NCI-H226 (cell line): ENCODE results near the gene TDG.

Experiments
- DNase-seq: peaks from one replicate; pipeline ENCODE4 v3.0.0-alpha.2; 2015

Gene TDG

DNA sequence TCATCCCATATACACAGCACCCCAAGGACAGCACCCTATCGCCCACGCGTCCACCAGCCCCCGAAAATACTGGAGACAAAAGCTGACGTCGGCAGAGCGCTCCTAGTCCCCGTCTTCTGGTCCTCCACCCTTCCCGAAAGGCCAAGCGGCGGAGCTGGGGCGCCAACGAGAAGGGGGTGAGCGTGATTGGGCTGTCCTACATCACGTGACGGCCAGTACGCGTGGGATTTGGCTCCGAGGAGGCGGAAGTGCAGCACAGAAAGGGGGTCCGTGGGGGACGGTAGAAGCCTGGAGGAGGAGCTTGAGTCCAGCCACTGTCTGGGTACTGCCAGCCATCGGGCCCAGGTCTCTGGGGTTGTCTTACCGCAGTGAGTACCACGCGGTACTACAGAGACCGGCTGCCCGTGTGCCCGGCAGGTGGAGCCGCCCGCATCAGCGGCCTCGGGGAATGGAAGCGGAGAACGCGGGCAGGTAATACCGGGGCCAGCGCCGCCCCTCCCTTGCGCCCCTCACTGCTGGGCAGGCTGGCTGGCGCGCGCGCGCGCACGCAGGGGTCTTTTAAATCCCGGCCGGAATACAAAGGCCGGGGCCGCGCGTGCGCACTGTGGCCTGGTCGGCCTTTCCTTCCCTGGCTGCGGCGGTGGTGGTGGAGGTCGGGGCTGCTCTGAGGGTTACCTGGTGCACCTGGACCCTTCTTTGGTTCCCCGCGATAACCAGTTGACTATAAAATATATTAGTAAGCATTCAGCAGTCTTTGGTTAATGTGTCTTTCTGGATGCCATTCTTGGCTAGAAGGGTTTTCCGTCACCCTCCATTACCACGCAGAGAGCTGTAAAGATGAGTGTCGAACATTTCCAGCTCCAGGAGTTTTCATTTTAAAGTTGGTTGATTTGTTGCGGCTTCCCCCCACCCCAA is at the start of gene TDG:
Gene TDG, plus strand, starts transcription at position 283 of the 915 bp plus-strand sequence. Its CDS starts 166 bp downstream, at position 449.
- peak; percentile 98 for DNase-seq

- DNase-seq: no peak
Observed at GRCh38 chr12:103917873-103918272, 47.8 kb upstream of the TDG start.

DNA sequence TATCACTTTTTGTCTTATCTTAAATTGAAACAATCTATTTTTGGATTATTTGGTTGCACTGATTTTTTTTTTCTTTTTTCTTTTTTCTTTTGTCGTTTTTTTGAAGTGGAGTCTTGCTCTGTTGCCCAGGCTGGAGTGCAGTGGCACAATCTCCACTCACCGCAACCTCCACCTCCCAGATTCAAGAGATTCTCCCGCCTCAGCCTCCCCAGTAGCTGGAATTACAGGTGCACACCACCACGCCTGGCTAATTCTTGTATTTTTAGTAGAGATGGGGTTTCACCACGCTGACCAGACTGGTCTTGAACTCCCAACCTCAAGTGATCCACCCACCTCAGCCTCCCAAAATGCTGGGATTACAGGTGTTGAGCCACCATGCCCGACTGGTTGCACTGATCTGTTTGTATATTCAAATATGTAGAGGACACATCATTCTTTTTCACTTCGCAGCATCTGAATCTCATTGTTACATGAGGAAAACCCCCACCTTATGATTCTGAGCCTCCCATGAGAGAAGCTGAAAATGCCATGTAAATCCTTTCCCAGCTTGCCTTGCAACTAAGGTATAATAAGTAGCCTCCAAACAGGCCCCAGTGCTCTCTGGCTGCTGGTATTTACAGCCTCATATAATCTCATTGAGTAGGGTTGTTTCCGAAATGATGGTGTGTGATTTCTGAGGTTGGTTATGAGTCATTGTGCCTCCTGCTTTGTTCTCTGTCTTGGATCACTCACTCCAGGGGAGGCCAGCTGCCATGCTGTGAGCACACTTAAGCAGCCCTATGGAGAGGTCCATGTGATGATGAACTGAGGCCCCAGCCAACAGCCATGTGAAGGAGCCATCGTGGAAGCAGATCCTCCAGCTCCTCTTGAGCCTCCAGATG is 40.7 kb upstream of the TDG start:
- DNase-seq: peak; percentile 65

DNA sequence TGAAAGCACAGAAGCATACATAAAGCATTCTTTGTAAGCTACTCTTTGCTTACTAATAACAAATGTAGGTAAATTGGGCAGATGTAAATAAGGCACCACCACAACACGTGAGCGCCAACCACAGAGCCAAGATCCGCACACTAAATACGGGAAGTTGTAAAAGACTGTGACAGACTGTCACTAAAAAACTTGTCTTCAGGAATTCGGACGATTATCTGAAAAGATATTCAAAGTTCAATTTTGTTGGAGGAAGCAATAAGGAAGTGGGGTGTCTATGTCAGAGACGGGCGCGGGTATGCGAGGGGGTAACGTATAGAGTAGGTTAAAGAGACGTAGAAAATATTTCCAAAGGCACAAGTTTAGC is 37.0 kb upstream of the TDG start:
- DNase-seq: no peak

DNA sequence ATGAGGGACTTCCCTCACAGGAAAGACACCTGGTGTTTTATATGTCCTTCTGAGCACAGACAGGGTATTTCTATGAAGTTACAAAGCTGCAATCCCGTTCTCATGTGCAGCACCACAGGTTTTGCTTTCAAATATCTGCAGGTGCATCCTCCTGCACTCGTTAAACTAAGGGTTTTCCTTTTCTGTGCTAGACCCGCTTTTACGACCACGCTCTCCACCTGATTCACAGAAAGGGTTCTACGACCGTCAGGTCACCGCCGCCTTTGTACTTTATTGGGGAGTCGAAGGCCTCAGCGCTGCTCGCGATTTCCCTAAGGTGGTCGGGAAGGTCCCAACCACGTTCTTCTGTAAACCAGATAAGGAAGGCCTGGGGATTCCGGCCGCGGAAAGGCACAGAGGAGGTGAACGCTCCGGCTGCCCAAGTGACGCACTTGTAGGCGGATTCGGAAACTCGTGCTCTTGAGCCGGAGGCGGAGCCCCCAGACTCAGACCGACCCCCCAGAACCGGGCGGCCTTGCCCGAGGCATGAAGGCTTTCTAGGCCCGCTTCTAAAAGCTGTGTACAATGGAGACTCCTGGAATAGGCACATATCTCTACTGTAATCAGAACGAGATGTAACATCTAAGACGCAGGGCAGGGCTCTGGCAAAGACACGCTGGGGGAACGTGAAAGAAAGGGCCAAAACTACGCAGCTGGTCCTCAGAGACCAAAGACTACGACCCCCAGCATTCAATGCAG is 36.5 kb upstream of the TDG start:
- DNase-seq: peak; percentile 84

DNA sequence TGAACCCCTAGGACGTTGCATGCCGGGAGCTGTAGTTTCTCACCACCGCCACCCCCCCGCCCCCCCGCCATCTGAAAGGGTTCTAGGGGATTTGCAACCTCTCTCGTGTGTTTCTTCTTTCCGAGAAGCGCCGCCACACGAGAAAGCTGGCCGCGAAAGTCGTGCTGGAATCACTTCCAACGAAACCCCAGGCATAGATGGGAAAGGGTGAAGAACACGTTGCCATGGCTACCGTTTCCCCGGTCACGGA is 36.0 kb upstream of the TDG start:
- DNase-seq: no peak

GRCh38 chr12:103930034-103930786 is 35.5 kb upstream of the TDG start, which contains the start of gene HSP90B1:
TSS of gene HSP90B1 (plus strand) at chr12:103930410. CDS start at chr12:103930516, 106 bp downstream.
- peak; percentile 99 for DNase-seq

DNA sequence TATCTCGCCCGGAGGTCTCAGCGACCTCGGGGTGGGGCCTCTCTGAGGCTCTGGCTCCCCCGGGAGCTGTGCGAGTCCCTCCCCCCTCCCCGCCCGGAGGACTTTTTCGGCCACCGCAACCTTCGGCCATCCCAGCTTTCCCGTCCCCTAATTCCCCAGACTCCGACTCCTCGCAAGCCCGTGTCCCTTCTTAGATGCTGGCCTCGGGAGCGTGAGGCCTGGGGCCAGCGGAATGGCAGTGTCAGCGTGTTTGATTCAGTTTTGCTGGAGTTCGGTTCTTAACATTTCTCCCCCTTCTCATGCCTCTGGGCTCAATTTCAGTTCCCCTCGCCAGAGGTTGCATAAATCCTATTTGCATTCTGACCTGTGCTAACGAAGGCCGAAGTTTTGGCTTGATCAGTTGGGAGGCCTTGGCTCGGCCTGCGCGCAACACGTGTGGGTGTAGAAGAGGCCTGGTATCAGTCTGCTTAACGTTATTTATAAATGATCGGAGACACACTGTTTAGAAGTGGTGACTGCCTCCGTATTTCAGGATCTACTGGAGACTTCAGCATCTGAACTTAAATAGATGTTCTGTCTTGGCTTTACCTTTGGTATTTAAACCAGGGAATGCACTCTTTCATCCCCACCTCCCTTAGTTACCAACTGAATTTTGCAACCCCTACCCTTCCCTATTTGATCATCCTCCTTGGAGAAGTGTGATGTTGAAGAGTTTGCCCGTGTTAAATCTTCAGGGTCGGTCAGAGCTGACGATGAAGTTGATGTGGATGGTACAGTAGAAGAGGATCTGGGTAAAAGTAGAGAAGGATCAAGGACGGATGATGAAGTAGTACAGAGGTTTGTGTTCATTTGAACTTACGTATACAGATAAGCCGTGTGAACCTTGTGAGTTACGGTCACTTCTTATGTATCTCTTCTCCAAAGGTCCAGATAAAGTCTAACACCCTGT is 34.6 kb upstream of the TDG start:
- DNase-seq: no peak

DNA sequence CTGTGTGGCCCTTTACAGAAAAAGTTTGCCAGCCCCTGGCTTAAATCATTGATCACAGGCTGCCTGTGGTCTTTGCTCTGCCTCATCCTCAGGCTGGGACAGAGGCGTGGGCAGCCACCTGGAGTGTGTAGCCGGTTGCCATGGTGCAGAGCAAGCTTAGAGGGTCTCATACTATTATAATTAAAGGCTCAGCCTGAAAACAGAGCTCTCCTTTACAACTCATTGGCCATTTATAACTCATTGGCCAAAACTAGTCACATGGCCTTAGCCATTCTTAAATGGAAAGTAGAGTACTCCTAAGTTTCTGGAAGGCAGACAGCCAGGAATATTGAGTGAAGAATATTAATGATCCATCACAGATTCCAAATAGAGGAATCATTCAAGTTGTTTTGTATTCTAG is 32.4 kb upstream of the TDG start:
- DNase-seq: no peak

- DNase-seq: no peak
Observed at GRCh38 chr12:103936679-103937078, 29.0 kb upstream of the TDG start.

- DNase-seq: no peak
Observed at GRCh38 chr12:103944964-103945363, 20.7 kb upstream of the TDG start.

- DNase-seq: no peak
Observed at GRCh38 chr12:103947871-103948555, 17.7 kb upstream of the TDG start.

- no peak for DNase-seq
Observed at GRCh38 chr12:103948746-103949406, 16.8 kb upstream of the TDG start.

DNA sequence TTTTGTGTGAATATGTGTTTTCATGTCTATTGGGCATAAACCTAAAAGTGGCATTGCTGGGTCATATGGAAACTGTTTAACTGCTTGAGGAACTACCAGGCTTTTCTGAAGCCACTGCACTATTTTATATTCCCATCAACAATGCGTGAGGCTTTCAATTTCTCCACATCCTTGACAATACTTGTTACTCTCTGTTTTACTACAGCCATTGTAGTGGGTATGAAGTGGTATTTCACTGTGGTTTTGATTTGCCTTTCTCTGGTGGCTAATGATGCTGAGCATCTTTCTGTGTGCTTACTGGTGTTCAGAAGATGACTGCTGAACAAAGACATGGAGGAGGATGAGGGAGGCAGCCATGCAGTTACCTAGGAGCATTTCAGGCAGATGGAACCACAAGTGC is 13.2 kb upstream of the TDG start:
- no peak for DNase-seq

DNA sequence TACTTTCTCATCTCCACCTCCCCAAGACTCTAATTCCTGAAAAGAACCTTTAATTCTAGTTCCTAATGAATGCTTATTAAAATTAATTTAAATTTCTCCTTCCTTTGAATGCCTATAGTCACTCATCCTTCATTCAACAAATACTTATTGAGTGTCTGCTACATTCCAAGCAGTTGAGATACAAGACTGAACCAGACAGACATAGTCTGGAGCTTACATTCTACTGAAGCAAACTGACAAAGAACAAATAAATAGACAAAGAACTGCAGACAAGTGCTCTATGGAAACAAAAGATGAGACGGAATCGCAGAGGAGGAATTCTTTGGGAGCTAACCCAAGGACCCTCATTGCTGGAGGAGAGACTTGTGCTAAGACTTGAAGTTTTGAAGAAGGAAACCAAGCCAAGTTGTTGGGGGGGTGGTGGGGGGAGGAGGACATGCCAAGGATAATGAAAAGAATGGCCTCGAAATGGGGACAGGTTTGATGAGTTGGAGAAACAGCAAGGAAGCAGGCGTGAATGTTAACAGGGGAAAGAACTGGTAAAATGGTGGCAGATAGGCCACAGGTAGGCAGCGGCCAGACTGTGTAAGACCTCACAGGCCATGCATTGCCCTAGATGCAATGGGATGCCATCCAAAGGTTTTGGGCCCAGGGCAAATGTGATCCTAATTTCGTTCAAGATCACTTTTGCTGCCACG is 9.7 kb upstream of the TDG start:
- no peak for DNase-seq

DNA sequence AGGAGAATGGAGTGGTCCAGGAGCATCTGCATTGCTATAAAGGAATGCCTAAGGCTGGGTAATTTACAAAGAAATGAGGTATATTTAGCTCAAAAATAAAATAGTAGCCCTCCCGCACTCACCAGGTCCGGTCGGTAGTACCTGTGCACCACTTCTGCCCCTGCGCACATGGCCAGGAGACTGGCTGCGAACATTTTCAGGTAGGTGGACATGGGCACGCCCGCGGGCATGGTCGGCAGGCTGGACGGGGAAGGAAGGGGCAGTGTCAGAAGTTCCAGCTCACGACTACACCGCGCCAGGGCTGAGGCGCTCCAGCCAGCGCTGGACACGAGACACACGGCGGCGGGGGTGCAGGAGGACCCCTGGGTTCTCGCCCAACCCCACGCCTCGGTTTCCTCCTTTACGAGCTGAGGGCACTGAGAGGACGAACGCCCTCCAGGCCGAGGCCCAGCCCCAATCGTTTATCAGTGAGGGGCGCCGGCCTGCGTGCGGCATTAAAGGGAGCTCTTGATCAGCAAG is 9.1 kb upstream of the TDG start:
- DNase-seq: peak; percentile 3

DNA sequence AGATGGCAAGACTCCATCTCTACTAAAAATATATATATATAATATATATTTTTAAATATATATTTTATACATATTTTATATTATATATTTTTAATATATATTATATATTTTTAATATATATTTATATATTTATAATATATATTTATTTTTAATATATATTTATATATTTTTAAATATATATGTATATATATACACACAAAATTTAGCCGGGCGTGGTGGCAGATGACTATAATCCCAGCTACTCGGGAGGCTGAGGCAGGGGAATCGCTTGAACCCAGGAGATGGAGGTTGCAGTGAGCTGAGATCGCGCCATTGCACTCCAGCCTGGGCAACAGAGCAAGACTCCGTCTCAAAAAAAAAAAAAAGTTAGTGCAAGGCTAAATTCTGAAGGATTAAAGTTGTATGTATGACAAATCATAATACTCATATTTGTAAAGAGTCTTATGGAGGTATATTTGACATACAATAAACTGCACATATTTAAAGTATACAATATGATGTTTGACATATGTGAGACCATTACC is 7.7 kb upstream of the TDG start:
- DNase-seq: no peak

DNA sequence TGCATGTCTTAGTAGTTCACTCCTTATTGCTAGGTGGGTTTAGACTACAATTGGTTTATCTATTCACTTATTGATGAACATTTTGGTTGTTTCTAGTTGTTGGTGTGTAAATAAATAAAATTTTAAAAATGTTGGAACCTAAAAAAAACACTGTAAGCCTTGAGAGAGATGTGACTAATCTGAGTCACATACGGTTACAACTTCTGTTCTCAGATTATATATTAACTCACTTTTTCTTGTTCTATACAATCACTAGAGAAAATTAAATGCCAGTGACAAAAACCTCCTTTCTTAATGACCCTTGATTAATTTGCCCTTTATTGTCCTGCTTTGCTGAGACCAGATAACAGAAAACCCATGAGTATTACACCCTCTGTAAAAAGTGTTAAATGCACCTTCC is 7.1 kb upstream of the TDG start:
- DNase-seq: no peak

GRCh38 chr12:103960616-103961227 is 5.0 kb upstream of the TDG start:
- DNase-seq: no peak
